ENCODE measurements around the gene MEIG1.

GRCh38 chr10:14982744-14983143 lies 23.6 kb downstream of the MEIG1 start:
- no peak for TF ChIP-seq CTCF (IDR thresholded peaks at IDR 0.05)
- no peak for TF ChIP-seq ZFX (IDR thresholded peaks at IDR 0.05; ENCODE audit: borderline replicate concordance)

Measured in 22Rv1 (cell line).